CD4-positive, alpha-beta T cell treated with Interleukin-15 for 1 hour (primary cell): ENCODE results near the gene LRRC26.
A peak's percentile ranks its signal among the peaks of the same experiment; 100 is the strongest.

Source experiments
- DNase-seq: peaks from one replicate; pipeline ENCODE4 v3.0.0-alpha.2; 2020

Gene LRRC26

DNA sequence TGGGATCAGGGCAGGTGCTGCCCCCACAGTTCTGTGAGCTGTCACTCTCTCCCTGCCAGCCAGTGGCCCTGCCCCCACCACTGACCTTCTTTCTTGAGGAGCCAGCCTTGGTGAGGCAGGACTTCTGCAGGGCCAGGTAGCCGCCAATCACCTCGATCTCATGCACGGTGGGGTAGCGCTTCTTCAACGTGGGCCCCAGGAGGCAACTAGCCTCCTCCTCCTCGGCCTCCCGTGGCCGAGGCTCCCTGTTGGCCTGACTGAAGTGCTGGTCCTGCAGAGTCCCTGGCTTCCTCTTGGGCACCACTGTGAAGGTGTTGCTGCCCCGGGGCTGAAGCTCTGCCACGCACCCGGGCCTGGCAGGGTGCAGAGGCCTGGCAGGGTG lies 29.0 kb upstream of the LRRC26 start:
- DNase-seq: no peak

DNA sequence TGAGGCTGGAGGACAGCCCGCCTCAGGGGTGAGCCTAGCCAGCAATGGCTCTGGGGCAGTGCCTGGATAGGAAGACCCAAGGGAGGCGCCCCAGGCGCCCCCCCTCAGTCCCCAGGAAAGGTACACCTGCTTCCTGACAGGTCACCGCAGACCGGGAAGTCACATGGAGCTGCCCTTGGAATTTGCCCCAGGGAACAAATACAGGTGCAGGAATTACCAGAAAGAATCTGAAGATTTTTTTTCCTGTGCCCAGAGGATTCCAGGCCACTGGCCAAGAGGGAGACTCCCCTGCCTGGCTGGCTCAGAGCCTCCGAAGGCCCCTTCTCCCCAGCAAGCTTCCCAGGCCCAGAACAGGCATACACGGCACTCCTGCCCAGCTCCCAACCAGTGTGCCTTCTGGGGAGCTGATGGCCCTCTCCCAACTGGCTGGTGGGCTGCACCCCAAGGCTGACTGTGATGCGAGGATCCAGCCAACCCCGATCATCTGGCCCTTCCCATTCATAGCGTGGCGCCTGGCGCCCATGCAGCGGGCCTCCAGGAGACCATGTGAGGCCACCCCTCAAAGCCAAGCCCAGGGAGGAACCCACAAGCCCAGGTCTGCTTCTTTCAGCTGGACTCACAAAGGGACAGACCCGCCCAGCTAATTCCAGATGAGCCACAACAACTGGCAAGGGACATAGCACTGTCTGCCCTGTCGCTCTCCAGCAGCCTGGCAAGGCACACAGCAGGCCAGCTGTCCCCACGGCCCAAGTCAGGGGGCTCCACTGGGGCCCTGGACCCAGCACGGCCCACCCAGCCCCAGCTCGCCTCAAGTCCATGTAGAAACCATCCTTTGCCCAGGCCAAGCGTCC lies 28.4 kb upstream of the LRRC26 start:
- no peak for DNase-seq

GRCh38 chr9:137195525-137196220 lies 25.8 kb upstream of the LRRC26 start:
- no peak for DNase-seq

GRCh38 chr9:137194909-137195308 lies 25.1 kb upstream of the LRRC26 start:
- DNase-seq: no peak

GRCh38 chr9:137194388-137194787 lies 24.5 kb upstream of the LRRC26 start:
- no peak for DNase-seq

GRCh38 chr9:137193771-137194170 lies 23.9 kb upstream of the LRRC26 start:
- no peak for DNase-seq

DNA sequence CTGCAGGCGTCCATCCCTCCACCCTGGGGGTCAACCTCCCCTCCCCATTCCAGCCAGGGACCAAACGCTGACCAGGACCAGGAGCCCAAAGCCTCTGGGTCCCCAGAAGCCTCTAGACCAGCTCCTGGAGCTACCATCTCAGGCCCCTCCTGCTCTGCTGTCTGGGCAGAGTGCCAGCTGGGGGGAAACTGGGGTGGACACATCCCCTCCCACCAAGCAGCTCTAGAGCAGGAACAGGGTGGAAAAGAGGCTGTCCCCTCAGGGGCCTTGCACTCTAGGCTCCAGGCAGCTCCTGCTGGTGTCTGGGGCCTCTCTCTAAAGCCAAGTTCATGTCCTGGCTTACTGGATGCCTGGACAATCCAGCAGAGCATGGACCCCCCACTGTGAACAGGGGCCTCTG lies 23.0 kb upstream of the LRRC26 start:
- DNase-seq: no peak

DNA sequence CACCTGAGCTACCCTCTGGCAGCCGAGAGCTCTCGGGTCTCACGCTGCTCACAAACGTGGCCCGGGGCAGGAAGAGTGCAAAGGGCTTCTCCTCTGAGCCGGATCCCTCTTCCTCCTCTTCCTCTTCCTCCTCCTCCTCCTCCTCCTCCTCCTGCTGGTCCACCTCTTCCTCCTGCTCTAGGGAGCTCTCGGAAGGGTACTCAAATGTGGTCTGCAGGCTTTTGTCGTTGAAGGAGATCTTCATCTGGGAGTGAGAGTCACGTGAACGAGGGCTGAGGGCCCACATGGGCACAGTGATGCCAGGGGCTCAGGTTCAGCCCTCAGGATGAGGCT lies 22.6 kb upstream of the LRRC26 start:
- no peak for DNase-seq

DNA sequence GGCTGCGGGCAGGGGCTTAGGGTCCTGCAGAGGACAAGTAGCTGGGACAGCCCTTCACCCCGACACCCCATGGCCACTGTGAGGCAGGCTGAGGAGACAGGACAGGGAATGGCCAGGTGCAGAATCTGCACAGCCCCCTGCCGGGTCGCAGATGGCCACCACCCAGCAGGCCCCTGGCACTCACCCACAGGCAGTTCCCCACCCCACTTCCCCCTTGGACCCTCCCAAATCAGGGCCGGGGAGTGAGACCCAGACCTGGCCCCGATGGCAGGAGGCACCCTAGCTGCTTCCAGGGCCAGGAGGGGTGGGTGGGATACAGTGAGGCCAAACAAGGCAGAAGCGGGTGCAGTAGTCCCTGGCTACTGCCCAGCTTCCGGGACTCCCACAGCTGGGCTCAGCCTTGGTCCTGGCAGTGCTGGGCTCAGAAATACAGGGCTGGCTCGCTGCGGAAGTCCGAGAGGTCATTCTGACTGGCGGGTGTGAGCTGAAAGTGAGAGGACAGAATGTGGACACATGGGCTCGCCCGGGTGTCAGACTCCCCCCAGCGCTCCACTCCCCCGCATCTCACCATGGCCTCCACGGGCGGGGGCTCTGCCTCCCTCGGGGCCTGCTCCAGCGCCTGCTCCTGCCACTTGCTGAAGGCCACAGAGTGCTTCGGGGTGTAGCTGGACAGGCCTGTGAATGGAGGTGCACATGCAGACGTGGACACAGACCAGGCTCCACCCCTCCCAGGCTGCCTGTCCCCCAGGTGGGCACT lies 22.0 kb upstream of the LRRC26 start:
- DNase-seq: no peak

GRCh38 chr9:137191245-137191644 lies 21.4 kb upstream of the LRRC26 start:
- DNase-seq: no peak

- DNase-seq: no peak
These were observed 20.5 kb upstream of the LRRC26 start for GRCh38 chr9:137190315-137190856.

- no peak for DNase-seq
These were observed 19.7 kb upstream of the LRRC26 start for GRCh38 chr9:137189297-137190295.

DNA sequence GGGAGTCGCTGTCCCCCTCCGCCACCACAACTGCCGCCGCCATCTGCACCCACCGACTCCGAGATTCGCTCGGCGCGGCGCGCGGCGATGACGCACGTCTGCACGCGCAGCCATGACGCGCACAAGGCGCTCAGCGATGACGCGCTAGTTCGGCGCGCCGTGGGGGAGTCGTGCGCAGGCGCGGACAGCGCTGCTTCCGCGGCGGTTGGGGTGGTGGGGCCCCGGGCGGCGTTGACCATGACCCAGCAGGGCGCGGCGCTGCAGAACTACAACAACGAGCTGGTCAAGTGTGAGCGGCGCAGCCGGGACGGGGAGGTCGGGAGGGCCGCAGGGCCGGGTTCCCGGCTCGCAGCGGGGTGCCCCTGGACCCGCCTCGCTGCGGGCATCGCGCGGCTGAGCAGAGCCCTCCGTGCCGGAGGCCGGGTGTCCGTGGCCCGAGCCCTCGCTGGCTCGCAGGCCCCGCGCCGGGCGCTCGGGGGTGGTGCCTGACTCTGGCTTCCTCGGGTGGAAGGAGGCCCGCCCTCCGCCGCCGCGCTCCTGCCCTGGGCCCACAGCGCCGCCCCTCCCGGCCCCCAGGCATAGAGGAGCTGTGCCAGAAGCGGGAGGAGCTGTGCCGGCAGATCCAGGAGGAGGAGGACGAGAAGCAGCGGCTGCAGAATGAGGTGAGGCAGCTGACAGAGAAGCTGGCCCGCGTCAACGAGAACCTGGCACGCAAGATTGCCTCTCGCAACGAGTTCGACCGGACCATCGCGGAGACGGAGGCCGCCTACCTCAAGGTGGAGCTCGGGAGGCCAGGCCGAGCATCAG lies 18.8 kb upstream of the LRRC26 start, which contains the start of the genes ANAPC2 and SSNA1:
ANAPC2 (minus strand) TSS at position 71 of the 807 bp plus-strand sequence; CDS start at position 43, 28 bp downstream.
SSNA1 (plus strand) TSS at position 187 of the 807 bp plus-strand sequence; CDS start at position 238, 51 bp downstream.
- peak; percentile 92 for DNase-seq

DNA sequence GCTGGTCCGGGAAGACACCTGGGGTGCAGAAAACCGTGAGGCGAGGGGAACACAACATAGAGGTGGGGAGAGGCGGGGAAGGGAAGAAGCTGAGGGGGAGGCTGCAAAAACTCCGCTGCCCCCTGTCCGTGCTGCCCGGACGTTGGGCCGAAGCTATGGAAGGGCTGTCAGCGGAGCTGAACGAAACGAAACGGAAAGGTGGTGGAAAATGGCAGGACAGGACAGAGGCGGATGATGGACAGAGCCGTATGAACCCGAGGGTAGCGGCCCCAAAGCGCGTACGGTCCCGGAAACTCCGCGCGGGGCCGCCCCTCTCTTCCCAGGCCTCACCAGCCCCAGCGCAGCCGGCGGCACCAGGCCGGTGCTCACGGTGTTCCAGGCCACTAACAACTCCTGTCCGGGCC lies 18.2 kb upstream of the LRRC26 start:
- DNase-seq: no peak

DNA sequence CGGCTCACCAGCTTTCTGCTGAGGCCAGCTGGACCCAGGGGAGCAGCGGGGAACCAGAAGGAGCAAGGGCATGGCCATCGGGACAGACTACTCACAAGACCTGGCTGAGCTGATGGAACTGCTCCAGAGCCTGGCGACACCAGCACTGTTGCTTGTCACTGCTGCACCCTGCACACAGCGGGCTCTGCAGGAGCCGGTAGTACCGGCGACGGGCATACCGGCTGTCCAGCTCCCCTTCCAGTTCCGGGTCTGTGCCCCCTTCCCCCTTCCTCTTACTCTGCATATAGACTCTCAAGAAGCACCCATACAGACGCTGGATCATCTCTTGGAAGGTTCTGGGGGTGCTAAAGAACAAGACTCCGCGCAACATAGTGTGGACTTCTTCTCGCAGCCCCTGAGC lies 17.5 kb upstream of the LRRC26 start:
- no peak for DNase-seq

DNA sequence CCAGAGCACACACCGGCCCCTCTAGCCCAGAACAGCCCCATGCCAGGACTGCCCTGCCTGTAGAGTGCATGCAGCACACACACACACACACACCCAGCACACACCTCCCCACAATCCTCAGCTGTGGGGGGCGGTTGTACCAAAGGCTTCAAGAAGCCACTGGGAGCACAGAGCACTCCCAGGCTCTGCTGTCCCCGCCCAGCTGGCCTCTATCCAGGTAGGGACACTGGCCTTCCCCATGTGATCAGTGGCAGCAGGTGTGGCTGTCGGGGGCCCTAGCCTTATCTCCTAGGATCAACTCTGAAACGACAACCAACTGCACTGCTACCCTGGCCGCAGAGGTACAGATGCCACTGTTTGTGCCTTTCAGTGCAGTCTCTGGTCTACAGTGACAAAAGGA lies 16.5 kb upstream of the LRRC26 start:
- no peak for DNase-seq

GRCh38 chr9:137185921-137186320 lies 16.1 kb upstream of the LRRC26 start:
- DNase-seq: no peak

- DNase-seq: no peak
These were observed 15.2 kb upstream of the LRRC26 start for GRCh38 chr9:137184881-137185660.

GRCh38 chr9:137183980-137184595 lies 14.2 kb upstream of the LRRC26 start:
- DNase-seq: no peak

- DNase-seq: no peak
These were observed 13.0 kb upstream of the LRRC26 start for GRCh38 chr9:137182836-137183235.
